22Rv1 (cell line): ENCODE measurements around the gene GARNL3.

Source experiments
- ZFX ChIP-seq: fragments of 450-650 bp; IDR thresholded peaks from 2 replicates; pipeline ENCODE4 v1.6.1; 2017; ENCODE audit warnings: antibody characterized with exemption, borderline replicate concordance
- TF ChIP-seq, protein P1 (sequence below): fragments of 450-650 bp; IDR thresholded peaks from 2 replicates; pipeline ENCODE4 v1.5.1; 2017; ENCODE audit warnings: mild to moderate bottlenecking

- TF ChIP-seq, protein P1, sequence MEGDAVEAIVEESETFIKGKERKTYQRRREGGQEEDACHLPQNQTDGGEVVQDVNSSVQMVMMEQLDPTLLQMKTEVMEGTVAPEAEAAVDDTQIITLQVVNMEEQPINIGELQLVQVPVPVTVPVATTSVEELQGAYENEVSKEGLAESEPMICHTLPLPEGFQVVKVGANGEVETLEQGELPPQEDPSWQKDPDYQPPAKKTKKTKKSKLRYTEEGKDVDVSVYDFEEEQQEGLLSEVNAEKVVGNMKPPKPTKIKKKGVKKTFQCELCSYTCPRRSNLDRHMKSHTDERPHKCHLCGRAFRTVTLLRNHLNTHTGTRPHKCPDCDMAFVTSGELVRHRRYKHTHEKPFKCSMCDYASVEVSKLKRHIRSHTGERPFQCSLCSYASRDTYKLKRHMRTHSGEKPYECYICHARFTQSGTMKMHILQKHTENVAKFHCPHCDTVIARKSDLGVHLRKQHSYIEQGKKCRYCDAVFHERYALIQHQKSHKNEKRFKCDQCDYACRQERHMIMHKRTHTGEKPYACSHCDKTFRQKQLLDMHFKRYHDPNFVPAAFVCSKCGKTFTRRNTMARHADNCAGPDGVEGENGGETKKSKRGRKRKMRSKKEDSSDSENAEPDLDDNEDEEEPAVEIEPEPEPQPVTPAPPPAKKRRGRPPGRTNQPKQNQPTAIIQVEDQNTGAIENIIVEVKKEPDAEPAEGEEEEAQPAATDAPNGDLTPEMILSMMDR, result no peak
- no peak for TF ChIP-seq ZFX
Observed at GRCh38 chr9:127345566-127345965, 81.0 kb downstream of the GARNL3 start.
